ENCODE data around the gene INPPL1.
"Not testable (repeated sequence)": the region's sequence is repeated elsewhere in the genome, so short reads cannot be mapped to it uniquely, and the experiment has no call there.

The INPPL1 gene

DNA sequence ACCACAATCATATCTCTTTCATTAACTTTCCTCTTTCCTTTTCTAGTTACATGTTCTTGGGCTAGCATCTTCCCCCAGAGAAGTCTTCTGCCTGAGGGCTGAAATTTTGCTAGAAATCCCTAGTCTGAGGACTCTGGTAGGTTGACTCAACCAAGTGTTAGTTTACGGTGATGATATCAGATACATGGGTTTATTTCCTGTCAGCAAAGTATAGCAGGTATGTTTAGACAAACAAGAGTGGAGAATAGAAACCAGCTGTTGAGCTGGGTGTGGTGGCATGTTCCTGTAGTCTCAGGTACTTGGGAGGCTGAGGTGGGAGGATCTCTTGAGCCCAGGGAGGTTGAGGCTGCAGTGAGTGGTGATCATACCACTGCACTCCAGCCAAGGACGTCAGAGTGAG, 21.4 kb upstream of the INPPL1 start:
- H3K4me3 ChIP-seq (replicated peaks; ENCODE audit: low read depth, low read length), result no peak overlapping the region
- TF ChIP-seq, protein P1, sequence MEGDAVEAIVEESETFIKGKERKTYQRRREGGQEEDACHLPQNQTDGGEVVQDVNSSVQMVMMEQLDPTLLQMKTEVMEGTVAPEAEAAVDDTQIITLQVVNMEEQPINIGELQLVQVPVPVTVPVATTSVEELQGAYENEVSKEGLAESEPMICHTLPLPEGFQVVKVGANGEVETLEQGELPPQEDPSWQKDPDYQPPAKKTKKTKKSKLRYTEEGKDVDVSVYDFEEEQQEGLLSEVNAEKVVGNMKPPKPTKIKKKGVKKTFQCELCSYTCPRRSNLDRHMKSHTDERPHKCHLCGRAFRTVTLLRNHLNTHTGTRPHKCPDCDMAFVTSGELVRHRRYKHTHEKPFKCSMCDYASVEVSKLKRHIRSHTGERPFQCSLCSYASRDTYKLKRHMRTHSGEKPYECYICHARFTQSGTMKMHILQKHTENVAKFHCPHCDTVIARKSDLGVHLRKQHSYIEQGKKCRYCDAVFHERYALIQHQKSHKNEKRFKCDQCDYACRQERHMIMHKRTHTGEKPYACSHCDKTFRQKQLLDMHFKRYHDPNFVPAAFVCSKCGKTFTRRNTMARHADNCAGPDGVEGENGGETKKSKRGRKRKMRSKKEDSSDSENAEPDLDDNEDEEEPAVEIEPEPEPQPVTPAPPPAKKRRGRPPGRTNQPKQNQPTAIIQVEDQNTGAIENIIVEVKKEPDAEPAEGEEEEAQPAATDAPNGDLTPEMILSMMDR (IDR thresholded peaks at IDR 0.05; ENCODE audit: low read length, missing control alignments), result no peak
- no peak for DNase-seq (ENCODE audit: low read depth)

- TF ChIP-seq, protein P1 (IDR thresholded peaks at IDR 0.05; ENCODE audit: low read length, missing control alignments), result no peak
- DNase-seq (ENCODE audit: low read depth), result peak; percentile 67
- no peak overlapping the region for H3K4me3 ChIP-seq (replicated peaks; ENCODE audit: low read depth, low read length)
These were observed 19.7 kb upstream of the INPPL1 start for GRCh38 chr11:72204886-72205285.

- DNase-seq (ENCODE audit: low read depth); H3K4me3 ChIP-seq (replicated peaks; ENCODE audit: low read depth, low read length): not testable (repeated sequence)
These were observed 17.8 kb upstream of the INPPL1 start for GRCh38 chr11:72206794-72207193.

- no peak for DNase-seq (ENCODE audit: low read depth)
- TF ChIP-seq, protein P1 (IDR thresholded peaks at IDR 0.05; ENCODE audit: low read length, missing control alignments), result no peak
- H3K4me3 ChIP-seq (replicated peaks; ENCODE audit: low read depth, low read length), result no peak overlapping the region
These were observed 16.3 kb upstream of the INPPL1 start for GRCh38 chr11:72208281-72208680.

DNA sequence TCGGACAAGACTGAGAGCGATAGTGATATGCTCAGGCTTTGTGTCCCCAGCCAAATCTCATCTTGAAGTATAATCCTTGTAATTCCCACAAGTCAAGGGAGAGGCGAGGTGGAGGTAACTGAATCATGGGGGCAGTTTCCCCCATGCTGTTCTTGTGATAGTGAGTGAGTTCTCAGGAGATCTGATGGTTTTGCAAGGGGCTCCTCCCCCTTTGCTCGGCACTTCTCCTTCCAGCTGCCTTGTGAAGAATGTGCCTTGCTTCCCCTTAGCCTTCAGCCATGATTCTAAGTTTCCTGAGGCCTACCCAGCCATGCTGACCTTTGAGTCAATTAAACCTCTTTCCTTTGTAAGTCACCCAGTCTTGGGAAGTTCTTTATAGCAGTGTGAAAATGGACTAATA, 15.5 kb upstream of the INPPL1 start:
- DNase-seq (ENCODE audit: low read depth), result no peak
- H3K4me3 ChIP-seq (replicated peaks; ENCODE audit: low read depth, low read length), result no peak overlapping the region
- TF ChIP-seq, protein P1 (IDR thresholded peaks at IDR 0.05; ENCODE audit: low read length, missing control alignments), result no peak

DNA sequence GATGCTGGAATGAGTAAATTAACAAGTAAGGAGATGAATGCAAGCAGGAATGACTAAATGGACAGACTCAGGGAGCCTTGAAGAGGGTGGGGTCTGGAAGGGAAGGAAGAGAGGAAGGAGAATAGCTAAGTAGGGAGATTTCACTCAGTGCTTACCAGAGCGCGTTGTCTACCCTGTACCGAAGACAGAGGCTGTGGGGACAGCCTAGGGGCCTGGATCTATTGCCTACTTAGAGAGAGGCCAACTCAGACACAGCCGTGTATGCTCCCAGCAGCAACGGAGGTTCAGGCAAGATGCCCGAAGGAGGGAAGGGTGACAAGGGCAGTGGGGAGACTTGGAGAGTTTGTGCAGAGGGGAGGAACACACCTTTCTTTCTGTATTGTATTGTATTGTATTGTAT, 7.9 kb upstream of the INPPL1 start, which contains the start of gene FOLR2:
FOLR2 (plus strand) TSS at position 157 of the 400 bp plus-strand sequence. CDS start 1,791 bp downstream, outside the sequence.
- no peak within 1 kb of the TSS for H3K4me3 ChIP-seq (replicated peaks; ENCODE audit: low read depth, low read length)
- TF ChIP-seq, protein P1 (IDR thresholded peaks at IDR 0.05; ENCODE audit: low read length, missing control alignments), result no peak
- no peak for DNase-seq (ENCODE audit: low read depth)

GRCh38 chr11:72217841-72218240, 6.7 kb upstream of the INPPL1 start:
- no peak overlapping the region for H3K4me3 ChIP-seq (replicated peaks; ENCODE audit: low read depth, low read length)
- DNase-seq (ENCODE audit: low read depth), result no peak
- TF ChIP-seq, protein P1 (IDR thresholded peaks at IDR 0.05; ENCODE audit: low read length, missing control alignments), result no peak
